GM21515 (cell line): ENCODE measurements around the gene OR4D10.
"Not testable (repeated sequence)": the region's sequence is repeated elsewhere in the genome, so short reads cannot be mapped to it uniquely, and the experiment has no call there.

Source experiments
- ATAC-seq: cut with Tn5 transposase; IDR thresholded peaks from one replicate; pipeline ENCODE4 v1.9.1; 2021; ENCODE audit not compliant: unreplicated experiment

The OR4D10 gene

DNA sequence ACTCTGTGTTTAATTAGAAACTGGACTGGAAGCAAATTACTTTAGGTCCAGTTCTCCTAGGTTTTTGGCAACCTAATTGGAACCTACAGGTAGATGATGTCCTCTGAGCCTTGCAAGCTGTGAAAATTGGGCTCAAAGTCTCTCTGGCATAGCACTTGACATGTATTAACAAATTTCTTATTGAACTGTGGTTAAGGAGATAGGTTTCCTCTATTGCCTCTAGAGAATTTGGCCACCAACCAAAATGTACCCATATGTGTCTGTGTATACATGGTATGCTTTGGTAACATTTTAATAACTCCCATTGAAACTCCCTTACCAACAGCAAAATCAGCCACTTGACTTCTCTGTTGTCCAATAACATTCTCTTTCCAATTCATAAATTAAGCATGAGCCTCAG, at the start of gene OR4D10:
Gene OR4D10 (plus strand): TSS at position 301 of the 400 bp plus-strand sequence. CDS start 4,115 bp downstream, outside the sequence.
- no peak for ATAC-seq

GRCh38 chr11:59423835-59424234, 49.3 kb upstream of the OR4D10 start:
- ATAC-seq: no peak

DNA sequence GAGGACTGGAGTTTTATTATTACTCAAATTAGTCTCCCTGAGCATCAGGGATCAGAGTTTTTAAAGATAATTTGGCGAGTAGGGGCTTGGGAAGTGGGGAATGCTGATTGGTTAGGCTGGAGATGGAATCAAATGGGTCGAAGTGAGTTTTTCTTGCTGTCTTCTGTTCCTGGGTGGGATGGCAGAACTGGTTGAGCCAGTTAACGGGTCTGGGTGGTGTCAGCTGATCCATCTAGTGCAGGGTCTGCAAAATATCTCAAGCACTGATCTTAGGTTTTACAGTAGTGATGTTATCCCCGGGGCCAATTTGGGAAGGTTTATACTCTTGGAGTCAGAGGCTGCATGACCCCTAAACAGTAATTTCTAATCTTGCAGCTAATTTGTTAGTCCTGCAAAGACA, 48.0 kb upstream of the OR4D10 start:
- no peak for ATAC-seq

GRCh38 chr11:59426361-59427067, 46.6 kb upstream of the OR4D10 start, which contains the start of gene OR5A2:
Gene OR5A2 (minus strand): TSS chr11:59426413. CDS start chr11:59422953, 3,460 bp downstream.
- no peak for ATAC-seq

- ATAC-seq: no peak
Observed at GRCh38 chr11:59427068-59427382, 46.1 kb upstream of the OR4D10 start.

GRCh38 chr11:59429924-59430516, 43.1 kb upstream of the OR4D10 start:
- peak; percentile 70 for ATAC-seq

DNA sequence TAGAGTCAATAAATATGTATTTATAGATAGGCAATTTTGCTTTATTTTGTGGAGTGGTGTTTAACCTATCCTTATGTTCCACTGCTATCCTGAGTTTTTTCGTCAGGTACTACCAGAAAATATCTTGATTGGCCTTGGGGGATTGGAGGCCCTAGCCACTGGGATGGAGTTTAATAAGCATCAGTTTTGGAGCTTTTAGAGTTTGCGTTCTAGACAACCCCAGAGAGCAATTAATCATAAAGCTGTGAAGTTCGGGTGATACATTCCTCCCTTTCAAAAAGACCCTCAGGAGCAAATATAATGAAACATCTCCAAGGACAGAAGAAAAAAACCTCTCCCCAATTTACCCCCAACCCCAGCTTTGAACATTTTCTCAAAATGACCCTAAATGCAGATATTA, 36.9 kb upstream of the OR4D10 start, which contains the start of gene OR5A1:
Gene OR5A1 (plus strand): TSS at position 301 of the 400 bp plus-strand sequence. CDS start 6,700 bp downstream, outside the sequence.
- ATAC-seq: no peak

GRCh38 chr11:59437770-59438169, 35.3 kb upstream of the OR4D10 start:
- ATAC-seq: no peak

- not testable (repeated sequence) for ATAC-seq
Observed at GRCh38 chr11:59445624-59446023, 27.5 kb upstream of the OR4D10 start.

GRCh38 chr11:59448484-59448883, 24.6 kb upstream of the OR4D10 start:
- no peak for ATAC-seq

DNA sequence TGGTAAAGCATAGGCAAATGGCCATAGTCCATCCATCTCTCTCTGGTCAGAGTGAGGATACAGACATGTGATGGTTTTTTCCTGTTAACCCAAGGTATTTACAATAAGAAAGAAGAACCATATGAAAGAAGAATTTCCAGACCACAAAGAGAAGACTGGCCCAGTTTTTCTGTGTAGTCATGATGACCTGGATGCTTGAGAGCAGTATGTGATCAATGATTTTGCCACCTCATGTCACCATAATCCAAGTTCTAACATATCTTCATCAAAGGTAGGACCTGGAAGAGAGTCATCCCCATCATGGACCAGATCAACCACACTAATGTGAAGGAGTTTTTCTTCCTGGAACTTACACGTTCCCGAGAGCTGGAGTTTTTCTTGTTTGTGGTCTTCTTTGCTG, 16.5 kb upstream of the OR4D10 start, which contains the start of gene OR4D6:
Gene OR4D6 (plus strand): TSS at position 301 of the 400 bp plus-strand sequence. CDS start 0 bp downstream, at position 301.
- ATAC-seq: no peak

DNA sequence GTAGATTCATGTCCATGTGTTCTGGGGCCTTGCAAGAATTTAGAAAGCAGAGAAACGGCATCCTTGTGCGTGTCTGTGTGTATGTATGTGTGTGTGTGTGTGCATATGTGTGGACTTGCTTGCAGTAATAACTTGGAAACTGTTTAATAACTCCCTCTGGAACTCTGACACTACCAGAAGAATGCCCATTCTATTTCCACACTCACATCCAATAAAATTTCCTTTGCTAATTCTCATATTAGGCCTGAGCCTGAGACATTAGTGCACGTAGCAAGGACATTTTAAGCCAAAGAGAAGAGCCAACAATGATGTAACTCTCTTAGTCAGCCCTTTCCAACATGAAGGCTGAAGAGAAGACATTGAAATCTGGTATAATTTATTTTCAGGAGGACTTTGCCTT, 13.2 kb upstream of the OR4D10 start:
- ATAC-seq: no peak

- ATAC-seq: no peak
Observed at GRCh38 chr11:59463190-59463641, 9.9 kb upstream of the OR4D10 start.

- no peak for ATAC-seq
Observed at GRCh38 chr11:59475176-59475575, 2.1 kb downstream of the OR4D10 start.

GRCh38 chr11:59479906-59480305, 6.8 kb downstream of the OR4D10 start:
- ATAC-seq: no peak

DNA sequence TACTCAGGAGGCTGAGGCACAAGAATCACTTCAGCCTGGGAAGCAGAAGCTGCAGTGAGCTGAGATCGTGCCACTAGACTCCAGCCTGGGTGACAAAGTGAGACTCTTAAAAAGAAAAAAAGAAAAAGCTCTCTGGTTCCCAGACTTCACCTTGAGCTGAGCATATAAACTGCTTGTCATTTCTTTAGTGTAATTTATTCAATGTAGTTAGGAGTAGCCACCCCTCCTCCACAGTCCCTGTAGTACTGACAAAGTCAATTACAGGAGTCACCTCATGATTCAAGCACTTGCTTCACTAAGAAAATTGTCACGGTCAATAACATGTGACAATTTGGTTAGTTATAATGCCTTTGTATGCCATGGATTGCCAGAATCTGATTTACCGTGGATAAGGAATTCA, 7.2 kb downstream of the OR4D10 start:
- no peak for ATAC-seq

- no peak for ATAC-seq
Observed at GRCh38 chr11:59501931-59502330, 28.8 kb downstream of the OR4D10 start.

GRCh38 chr11:59503276-59503675, 30.2 kb downstream of the OR4D10 start, which contains the start of gene OR4D11:
Gene OR4D11 (plus strand): TSS chr11:59503576. CDS start chr11:59503576, 0 bp downstream.
- ATAC-seq: no peak

DNA sequence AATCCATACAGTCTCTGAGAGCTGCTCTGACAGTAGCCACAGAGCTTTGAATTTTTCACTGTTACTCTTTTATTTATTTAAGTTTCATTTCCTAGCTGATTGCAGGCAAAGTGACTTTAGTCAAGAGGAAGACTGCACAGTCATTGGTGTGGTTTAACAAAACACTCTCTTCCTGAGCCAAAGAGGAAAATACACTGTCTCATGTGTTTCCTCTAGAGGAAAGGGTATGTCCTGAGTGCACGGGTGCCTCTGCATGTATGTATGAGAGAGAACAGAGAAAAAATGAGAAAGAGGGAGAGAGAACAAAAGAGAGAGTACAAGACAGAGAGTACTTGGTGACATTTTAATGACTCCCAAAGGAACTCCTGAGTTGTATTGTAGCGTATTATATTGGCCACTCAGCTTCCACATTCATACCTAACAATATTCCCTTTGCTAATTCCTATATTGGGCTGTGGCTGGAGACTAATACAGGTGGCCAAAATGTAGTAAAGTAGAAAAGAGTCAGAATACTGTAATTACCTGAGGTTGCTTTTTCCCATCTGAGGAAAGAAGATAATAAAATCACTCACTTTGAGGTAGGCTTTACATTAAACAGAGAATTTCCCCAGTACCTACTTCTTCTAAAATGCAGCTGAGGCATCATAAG, 38.0 kb downstream of the OR4D10 start, which contains the start of gene OR4D9:
Gene OR4D9 (plus strand): TSS at position 599 of the 649 bp plus-strand sequence. CDS start 3,374 bp downstream, outside the sequence.
- ATAC-seq: no peak

- ATAC-seq: no peak
Observed at GRCh38 chr11:59511675-59512074, 38.6 kb downstream of the OR4D10 start.

GRCh38 chr11:59520139-59520538, 47.0 kb downstream of the OR4D10 start:
- ATAC-seq: not testable (repeated sequence)

GRCh38 chr11:59520741-59521140, 47.6 kb downstream of the OR4D10 start:
- no peak for ATAC-seq
